Activated T-helper 1 cell treated with Interleukin-2 at 50 U/mL for 16 hours (primary cell): ENCODE results near the gene CYP1B1.
"Not testable (repeated sequence)": the region's sequence is repeated elsewhere in the genome, so short reads cannot be mapped to it uniquely, and the experiment has no call there.

Source experiments
- DNase-seq: peaks from one replicate; pipeline ENCODE4 v3.0.0-alpha.2; 2020; ENCODE audit warnings: low read depth

The CYP1B1 gene

GRCh38 chr2:38075507-38076151 is at the start of gene CYP1B1:
CYP1B1 (minus strand) TSS chr2:38076151; CDS start chr2:38075388, 763 bp downstream.
- DNase-seq, result no peak

GRCh38 chr2:38125007-38125406 is 49.1 kb upstream of the CYP1B1 start:
- DNase-seq, result no peak

- DNase-seq, result no peak
Measured at GRCh38 chr2:38123911-38124310, 48.0 kb upstream of the CYP1B1 start.

DNA sequence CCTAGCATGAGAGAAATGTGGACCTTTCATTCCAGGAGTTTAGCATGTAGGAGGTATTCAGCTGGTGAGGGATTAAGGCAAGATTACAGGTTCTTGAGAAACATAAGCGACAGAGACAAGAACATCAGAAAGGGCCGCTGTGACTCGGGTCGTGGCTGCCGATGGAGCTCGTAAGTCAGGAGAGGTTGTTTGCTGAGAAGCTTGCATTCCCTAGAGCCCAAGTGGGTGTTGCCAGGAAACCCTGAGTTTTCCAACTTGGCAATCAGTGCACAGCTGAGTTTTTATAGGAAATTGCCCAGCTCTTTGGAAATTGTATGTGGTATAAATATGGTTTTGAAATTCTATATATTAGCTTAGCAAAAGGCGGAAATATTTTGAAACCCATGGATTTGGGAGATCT is 46.4 kb upstream of the CYP1B1 start:
- DNase-seq, result no peak

- DNase-seq, result no peak
Measured at GRCh38 chr2:38121481-38121880, 45.5 kb upstream of the CYP1B1 start.

- no peak for DNase-seq
Measured at GRCh38 chr2:38120829-38121228, 44.9 kb upstream of the CYP1B1 start.

DNA sequence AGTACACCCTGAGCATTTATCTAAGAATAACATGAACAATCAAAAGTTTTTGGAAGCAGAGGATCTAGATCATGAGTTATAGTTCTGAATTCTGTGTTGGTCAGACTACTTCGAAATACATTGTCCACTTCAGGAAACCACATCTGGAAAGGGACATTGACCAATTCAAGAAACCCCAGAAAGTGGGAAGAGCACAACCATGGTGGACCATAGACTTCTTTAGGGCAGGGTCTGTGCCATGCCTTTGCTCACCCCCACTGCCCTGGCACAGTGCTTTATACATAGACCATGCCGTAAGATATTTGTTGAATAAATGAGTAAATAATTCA is 44.3 kb upstream of the CYP1B1 start:
- no peak for DNase-seq

DNA sequence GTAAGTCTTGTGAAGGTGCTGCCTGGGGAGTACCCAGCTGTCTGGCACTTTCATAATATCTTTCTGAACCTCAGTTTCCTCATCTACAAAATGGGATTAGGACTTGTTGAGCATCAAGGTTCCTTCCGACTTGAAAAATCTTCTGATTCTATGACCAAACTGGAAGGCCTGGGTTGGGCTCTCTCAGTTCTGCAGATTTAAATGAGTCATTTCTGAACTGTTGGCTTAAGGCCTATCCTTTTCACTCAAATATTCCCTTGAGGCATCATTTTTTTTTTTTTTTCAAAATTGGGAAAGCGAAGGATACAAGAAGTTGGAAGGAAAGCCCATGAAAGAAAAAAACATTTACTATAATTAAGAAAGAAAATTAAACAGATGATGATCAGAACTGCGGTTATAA is 40.8 kb upstream of the CYP1B1 start:
- no peak for DNase-seq

DNA sequence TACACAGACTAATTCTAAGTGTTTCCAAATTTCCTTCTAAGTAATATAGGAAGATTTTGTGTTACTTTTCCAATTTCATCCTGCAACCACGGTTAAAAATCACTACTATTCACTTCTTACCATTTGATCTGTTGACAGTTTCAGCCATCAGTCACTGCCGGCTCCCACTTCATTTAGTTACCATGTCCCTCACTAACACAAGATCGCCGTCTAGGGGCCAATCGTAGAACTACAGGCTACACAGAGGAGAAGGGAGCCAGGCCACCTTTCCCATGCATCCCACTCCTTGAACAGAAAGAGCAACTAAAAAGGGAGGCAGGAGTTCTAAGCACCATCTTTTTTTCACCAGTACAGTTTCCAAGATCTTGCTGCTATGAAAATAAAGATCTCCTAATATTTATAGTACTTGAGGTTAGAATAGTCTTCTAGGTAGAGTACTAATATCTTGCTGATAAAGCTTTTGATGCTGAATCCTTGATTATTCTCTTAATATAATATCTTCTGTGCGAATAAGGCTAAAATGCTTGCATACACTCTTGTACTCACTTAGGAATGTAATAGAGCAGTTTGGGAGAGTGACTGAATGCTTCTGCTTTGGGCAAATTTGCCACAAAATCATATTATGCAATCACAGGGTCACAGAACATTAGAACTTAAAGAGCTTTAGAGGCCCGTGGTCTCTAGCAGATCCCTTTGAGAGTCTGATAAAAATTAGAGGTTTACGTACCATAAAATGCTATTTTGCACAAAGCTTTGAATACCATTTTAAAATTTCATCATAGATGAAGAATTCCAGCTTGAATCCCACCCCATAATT is 39.5 kb upstream of the CYP1B1 start:
- DNase-seq, result peak; percentile 5

DNA sequence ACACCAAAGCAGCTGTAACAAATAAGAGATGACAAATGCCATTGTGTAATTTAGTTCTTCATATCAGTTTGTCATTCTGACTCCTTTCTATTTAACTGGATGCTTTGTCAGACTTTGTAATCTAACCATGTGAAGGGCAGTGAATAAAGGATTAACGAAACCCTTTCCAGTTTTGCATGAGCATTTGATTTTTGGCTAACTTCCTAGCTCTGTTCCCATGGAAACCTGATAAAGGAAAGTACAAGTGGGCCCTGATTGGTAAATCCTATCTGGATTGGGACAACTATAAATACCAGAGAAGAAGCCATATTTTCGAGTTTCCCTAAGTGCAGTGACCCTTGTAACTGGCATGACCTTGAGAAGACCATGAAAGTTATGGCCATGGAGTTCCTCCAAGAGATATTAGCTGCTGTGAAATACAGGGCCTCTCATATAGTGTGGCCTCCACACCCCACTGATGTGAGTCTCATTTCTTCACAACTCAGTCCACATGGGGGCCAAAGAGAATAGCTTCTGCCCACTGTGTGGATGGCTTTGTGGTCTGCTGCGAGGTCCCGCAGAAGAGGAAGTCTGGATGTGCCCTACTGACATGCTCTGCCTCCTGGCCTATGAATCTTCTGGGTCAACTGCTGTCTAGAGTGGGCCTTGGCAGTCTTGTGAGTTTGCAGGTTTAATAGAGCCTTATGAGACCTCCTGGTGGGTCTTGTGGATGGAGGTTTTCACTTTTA is 38.2 kb upstream of the CYP1B1 start:
- no peak for DNase-seq

- DNase-seq, result no peak
Measured at GRCh38 chr2:38113051-38113450, 37.1 kb upstream of the CYP1B1 start.

DNA sequence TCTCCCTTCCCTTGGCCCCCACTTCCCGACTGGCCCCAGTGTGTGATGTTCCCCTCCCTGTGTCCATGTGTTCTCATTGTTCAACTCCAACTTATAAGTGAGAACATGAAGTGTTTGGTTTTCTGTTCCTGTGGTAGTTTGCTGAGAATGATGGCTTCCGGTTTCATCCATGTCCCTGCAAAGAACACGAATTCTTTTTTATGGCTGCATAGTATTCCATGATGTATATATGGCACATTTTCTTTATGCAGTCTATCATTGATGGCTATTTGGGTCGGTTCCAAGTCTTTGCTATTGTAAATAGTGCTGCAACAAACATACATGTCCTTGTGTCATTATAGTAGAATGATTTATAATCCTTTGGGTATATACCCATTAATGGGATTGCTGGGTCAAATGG is 35.4 kb upstream of the CYP1B1 start:
- DNase-seq, result not testable (repeated sequence)

GRCh38 chr2:38109732-38110181 is 33.8 kb upstream of the CYP1B1 start:
- no peak for DNase-seq

- DNase-seq, result no peak
Measured at GRCh38 chr2:38108907-38109731, 33.2 kb upstream of the CYP1B1 start.

- DNase-seq, result no peak
Measured at GRCh38 chr2:38107738-38108410, 31.9 kb upstream of the CYP1B1 start.

- no peak for DNase-seq
Measured at GRCh38 chr2:38106405-38107094, 30.6 kb upstream of the CYP1B1 start.

DNA sequence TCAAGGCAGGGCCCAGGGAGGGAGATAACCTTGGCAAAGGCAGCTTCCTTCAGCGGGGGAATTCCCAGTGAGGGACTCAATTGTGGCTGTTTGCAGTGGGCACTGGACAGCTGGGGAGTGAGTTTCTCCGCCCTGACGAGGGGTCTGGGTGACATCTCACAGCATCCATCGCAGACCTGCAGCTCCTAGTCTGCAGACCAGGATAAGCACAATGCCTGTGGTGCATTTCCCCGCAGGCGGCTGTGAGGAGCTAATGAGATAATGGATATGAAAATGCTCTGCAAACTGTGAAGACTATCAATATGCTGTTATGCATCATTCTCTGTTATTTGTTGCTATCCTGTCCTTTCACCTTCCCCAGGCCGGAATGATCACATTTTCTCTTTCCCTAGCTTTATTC is 30.0 kb upstream of the CYP1B1 start:
- no peak for DNase-seq

DNA sequence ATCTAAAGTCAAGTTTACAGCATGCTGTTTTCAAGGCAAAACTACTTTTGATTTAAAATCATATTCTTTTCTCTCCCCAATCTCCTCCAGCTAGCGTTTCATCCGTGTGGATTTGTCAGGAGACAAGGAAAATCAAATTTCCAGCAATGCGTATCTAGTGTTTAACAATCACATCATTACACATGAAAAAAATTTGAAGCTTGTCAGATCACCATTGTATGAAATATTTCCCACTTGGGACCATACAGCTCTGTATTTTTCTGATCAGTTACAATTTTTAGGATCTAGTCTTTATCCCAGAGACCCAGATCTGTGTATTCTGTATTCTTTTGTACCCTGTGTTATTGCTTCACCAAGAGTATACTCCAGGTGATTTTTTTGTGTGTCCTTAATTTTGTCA is 28.6 kb upstream of the CYP1B1 start:
- no peak for DNase-seq

DNA sequence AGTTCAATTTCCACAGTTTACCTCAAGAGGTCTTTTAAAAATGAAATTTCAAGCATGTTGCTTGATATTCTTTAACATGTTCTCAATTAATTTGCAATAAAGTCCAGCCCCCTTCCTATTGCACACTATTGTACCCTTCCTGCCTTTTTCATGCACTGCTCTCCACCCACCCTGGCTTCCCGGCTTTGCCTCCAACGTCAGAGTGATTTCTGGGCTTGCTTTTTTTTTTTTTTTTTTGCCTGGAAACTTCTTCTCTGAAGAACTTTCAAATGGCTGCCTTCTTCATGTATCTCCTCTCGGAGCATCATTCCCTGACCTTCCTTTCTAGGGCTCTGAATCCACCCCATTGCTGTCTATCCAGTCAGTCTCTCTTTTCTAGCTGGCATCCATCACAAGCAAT is 24.4 kb upstream of the CYP1B1 start:
- no peak for DNase-seq

- no peak for DNase-seq
Measured at GRCh38 chr2:38099099-38100028, 23.4 kb upstream of the CYP1B1 start.
